HUES48 (cell line): ENCODE data around the gene SNRNP27.

Source experiments
- H3K27ac ChIP-seq: one replicate; pipeline ENCODE4 v1.7.0; 2013; ENCODE audit warnings: low read depth, low read length, inconsistent platforms
- H3K27me3 ChIP-seq: 2 replicates; pipeline ENCODE4 v1.6.1; 2013; ENCODE audit warnings: mild to moderate bottlenecking, low read length; ENCODE audit not compliant: control insufficient read depth, insufficient read depth
- H3K36me3 ChIP-seq: 2 replicates; pipeline ENCODE4 v1.6.1; 2013; ENCODE audit warnings: low read length; ENCODE audit not compliant: control insufficient read depth, insufficient read depth
- H3K4me1 ChIP-seq: 2 replicates; pipeline ENCODE4 v1.6.1; 2013; ENCODE audit warnings: mild to moderate bottlenecking, low read length; ENCODE audit not compliant: control insufficient read depth, insufficient read depth
- H3K4me3 ChIP-seq: 2 replicates; pipeline ENCODE4 v1.5.1; 2013; ENCODE audit warnings: mild to moderate bottlenecking, low read depth, low read length
- H3K9ac ChIP-seq: 2 replicates; pipeline ENCODE4 v1.6.1; 2013; ENCODE audit warnings: mild to moderate bottlenecking, low read depth, low read length, moderate library complexity
- H3K9me3 ChIP-seq: 2 replicates; pipeline ENCODE4 v1.6.1; 2013; ENCODE audit warnings: low read length; ENCODE audit not compliant: control insufficient read depth, insufficient read depth

Gene SNRNP27, protein sequence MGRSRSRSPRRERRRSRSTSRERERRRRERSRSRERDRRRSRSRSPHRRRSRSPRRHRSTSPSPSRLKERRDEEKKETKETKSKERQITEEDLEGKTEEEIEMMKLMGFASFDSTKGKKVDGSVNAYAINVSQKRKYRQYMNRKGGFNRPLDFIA

DNA sequence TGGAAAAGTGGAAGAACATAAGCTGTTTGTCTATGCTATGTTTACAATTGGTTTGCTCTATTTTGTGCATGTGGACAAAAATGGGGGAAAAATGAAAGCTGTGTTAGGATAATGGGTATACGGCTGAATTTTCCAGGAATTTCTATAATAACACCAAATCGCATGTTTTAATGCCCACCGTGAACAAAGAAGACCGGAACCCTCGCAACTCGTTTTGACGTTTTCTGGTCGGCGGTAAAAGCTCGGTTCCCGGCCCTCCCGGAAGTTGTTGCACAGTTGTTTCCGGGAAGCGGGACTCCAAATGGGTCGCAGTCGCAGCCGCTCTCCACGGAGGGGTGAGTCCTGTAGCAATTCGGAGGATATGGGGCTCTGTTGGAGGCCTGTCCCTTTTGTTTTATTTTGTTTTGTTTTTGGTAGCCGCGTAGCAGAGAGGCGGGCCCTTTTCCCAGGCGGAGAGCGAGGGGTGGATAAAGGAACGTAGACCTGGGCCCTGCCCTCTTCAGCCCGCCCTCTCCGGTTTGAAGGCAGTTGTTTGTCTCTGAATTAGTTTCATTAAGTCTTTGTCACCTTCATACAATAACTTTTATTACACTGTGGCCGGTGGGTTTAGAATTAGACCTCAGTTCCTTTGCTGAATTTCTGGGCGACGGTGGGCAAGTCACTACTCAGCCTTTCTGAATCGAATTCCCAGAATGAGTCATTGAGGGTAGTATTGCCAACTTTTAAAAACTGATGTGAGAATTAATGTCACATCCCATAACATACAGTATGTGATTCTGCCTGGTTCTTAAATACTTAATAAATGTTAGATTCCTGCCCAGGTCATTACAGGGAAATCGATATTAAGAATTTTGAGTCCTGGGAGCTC lies at the start of gene SNRNP27:
SNRNP27 (plus strand) TSS at position 273 of the 868 bp plus-strand sequence; CDS start at position 302, 29 bp downstream.
- H3K9ac ChIP-seq, result peak within 1 kb of the TSS; percentile 84
- peak within 1 kb of the TSS; percentile 81 for H3K27ac ChIP-seq
- 0 out of 2 replicates have a peak, but pooled peaks cover 3% of the 10 kb centered on the region for H3K4me1 ChIP-seq
- H3K4me3 ChIP-seq, result peak within 1 kb of the TSS; percentile 89
- no peaks in the 10 kb centered on the region for H3K9me3 ChIP-seq
- no peaks in the 10 kb centered on the region for H3K27me3 ChIP-seq
- peaks cover 30% of the 10 kb centered on the region for H3K36me3 ChIP-seq

DNA sequence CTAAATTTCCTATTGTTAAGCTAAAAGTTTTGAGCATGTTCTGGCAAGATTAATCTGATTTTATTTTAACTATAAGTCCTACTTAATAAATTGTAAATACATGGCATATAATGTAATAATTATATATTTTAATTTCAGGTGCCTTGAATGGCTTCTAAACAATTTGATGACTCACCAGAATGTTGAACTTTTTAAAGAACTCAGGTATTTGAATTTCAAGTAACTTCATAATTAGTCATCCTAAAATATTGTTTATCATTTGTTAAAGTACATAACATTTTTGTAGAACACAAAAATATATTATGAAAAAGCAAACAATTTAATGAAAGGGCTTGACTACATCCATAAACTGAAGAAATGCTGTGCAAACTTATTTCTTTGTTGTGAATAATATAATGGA lies 49.8 kb upstream of the SNRNP27 start:
- Histone ChIP-seq H3K27me3 (no peaks in the 10 kb centered on the region), H3K27ac (no peak overlapping the region), H3K4me3 (no peak overlapping the region), H3K4me1 (no peaks in the 10 kb centered on the region), H3K36me3 (peaks cover 84% of the 10 kb centered on the region), H3K9ac (no peak overlapping the region), H3K9me3 (no peaks in the 10 kb centered on the region)

DNA sequence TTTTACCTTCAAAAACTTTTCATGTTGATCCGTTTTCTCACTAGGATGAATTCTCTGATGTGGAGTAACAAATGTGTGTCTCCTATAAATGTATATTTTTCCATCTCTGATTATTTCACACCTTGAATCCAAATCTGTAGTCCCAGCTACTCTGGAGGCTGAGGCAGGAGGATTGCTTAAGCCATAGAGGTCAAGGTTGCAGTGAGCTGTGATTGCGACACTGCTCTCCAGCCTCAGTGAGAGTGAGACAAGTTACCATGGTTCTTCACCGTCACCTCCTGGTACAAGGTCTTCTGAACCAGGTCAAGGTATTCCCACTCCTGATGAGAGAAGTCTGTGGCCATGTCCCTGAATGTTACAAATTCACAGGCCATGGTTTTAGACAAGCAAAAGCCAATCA lies 49.2 kb upstream of the SNRNP27 start:
- H3K4me1 ChIP-seq, result no peaks in the 10 kb centered on the region
- no peaks in the 10 kb centered on the region for H3K27me3 ChIP-seq
- H3K27ac ChIP-seq, result no peak overlapping the region
- H3K4me3 ChIP-seq, result no peak overlapping the region
- peaks cover 84% of the 10 kb centered on the region for H3K36me3 ChIP-seq
- H3K9ac ChIP-seq, result no peak overlapping the region
- no peaks in the 10 kb centered on the region for H3K9me3 ChIP-seq

DNA sequence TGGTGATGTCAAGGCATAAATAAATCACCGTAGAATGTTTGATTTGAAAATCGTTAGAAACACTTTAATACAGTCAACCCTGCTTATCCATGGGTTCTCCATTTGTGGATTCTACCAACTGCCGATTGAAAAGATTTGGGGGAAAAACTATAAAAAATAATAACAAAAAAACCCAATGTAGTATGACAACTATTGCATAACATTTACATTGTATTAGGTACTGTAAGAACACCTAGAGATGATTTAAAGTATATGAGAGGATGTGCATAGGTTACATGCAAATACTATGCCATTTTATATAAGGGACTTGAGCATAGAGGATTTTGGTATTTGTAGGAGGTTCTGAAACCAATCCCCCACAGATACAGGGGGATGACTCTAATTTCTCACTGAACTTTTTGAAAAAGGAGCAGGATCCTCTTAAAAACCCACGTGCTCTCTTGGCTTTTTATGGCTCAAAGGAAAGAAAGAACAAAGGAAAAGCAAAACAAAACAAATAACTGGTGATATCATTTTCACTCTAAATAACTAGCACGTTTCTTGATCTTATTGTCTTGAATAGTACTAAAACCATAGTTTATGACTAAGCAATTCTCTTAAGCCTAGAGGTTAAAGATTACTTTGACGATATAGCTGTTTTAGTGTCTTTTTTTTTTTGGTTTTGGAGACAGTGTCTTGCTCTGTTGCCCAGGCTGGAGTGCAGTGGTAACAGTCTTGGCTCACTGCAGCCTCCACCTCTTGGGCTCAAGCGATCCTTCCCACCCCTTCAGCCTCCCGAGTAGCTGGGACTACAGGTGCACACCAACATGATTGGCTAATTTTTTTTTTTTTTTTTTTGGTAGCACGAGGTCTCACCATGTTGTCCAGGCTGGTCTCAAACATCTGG lies 47.3 kb upstream of the SNRNP27 start:
- Histone ChIP-seq H3K9ac (no peak overlapping the region), H3K27ac (no peak overlapping the region), H3K36me3 (peaks cover 86% of the 10 kb centered on the region), H3K27me3 (no peaks in the 10 kb centered on the region), H3K4me3 (no peak overlapping the region), H3K4me1 (no peaks in the 10 kb centered on the region), H3K9me3 (no peaks in the 10 kb centered on the region)

DNA sequence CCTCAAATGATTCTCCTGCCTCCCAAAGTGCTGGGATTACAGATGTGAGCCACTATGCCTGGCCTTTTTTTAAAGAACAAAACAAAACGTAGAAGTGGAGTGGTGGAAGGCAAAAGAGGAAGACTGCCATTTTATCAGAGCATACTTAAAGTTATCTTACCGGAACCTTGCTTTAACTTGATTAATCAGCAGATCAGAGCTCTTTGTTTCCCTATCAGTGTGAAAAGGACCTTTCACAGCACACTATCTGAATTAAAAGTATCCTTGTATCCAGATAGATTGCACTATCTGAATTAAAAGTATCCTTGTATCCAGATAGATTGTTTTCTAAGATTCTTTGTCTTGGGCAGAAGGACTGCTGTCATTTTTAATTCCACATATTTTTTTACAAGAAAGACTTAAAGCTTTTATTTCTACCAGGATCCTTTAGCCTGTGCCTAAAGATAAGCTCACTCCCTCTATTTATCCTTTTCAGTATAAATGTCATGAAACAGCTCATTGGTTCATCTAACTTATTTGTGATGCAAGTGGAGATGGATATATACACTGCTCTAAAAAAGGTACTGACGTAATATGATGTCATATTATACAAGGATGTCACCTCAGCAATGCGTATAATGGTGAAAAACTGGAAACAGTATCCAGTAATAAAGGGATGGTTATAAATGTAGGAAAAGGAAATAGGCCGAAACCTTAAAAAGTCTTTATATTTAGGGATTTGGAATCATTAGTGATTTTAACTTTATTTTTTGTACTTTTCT lies 46.5 kb upstream of the SNRNP27 start:
- H3K4me1 ChIP-seq, result no peaks in the 10 kb centered on the region
- H3K27ac ChIP-seq, result no peak overlapping the region
- H3K4me3 ChIP-seq, result no peak overlapping the region
- no peaks in the 10 kb centered on the region for H3K27me3 ChIP-seq
- no peak overlapping the region for H3K9ac ChIP-seq
- H3K9me3 ChIP-seq, result no peaks in the 10 kb centered on the region
- peaks cover 86% of the 10 kb centered on the region for H3K36me3 ChIP-seq

DNA sequence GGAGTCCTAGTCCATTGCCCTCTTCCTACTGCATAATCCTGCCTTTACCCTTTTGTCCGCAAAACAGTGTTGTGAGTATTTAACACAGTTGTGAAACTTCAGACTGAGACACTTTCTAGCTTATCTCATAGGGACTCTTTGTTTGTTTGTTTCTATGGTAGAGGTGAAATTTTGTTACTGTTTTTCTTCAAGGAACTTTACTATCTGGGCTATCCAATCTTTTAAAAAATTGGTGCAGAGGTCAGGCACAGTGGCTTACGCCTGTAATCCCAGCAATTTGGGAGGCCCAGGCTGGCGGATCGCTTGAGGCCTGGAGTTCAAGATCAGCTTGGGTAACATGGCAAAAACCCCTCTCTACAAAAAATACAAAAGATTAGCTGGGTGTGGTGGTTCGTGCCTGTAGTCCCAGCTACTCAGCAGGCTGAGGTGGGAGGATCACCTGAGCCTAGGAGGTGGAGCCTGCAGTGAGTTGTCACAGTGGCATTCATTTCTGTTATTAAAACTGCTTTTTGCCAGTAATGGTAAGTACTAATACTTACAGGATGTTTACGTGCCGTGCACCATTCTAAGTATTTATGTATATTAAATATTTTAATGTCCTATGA lies 45.5 kb upstream of the SNRNP27 start:
- Histone ChIP-seq H3K27ac (peak overlapping the region; percentile 25), H3K4me3 (no peak overlapping the region), H3K36me3 (peaks cover 90% of the 10 kb centered on the region), H3K9ac (no peak overlapping the region), H3K27me3 (no peaks in the 10 kb centered on the region), H3K4me1 (no peaks in the 10 kb centered on the region), H3K9me3 (no peaks in the 10 kb centered on the region)

DNA sequence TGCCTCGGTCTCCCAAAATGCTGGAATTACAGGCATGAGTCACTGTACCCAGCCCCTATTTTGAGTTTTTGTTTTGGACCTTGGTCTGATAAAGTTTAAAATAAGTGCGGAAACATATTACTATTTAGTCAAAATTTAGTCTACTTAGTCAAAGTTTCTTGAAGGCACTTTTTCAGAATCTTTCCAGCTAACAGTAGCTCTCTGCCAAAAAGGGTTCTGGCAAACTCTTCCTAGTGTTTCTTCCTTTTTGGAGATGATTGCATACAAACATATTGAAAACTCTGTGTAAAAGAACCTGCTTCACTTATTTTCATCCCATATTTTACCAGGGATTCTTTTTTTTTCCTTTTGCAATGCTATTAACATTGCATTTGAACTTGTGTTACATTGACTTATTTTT lies 35.5 kb upstream of the SNRNP27 start:
- Histone ChIP-seq H3K27ac (no peak overlapping the region), H3K36me3 (peaks cover 33% of the 10 kb centered on the region), H3K27me3 (no peaks in the 10 kb centered on the region)

DNA sequence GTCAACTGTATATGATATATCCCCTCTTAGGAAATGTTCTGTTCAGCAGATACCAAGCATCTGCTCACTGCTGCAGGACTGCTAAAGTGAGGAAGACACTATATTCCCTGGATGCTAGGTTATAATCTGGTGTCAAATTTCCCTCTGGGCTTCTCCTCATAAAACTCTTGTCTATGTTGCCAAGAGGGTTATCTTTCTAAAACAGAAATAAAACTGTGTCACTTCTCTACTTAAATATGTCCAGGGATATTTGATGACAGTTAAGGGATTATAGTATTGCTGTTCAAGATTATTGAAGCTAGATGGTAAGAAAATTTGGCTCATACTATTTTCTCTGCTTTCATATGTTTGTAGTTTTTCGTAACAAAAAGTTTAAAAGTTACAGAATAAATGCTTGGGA lies 30.5 kb upstream of the SNRNP27 start:
- no peaks in the 10 kb centered on the region for H3K27me3 ChIP-seq
- H3K4me1 ChIP-seq, result no peaks in the 10 kb centered on the region
- peaks cover 60% of the 10 kb centered on the region for H3K36me3 ChIP-seq
- H3K9ac ChIP-seq, result no peak overlapping the region
- no peak overlapping the region for H3K4me3 ChIP-seq
- H3K27ac ChIP-seq, result no peak overlapping the region
- no peaks in the 10 kb centered on the region for H3K9me3 ChIP-seq

More for the DNA sequence above, 35.5 kb upstream of the SNRNP27 start:
- no peaks in the 10 kb centered on the region for H3K9me3 ChIP-seq
- H3K9ac ChIP-seq, result no peak overlapping the region
- no peaks in the 10 kb centered on the region for H3K4me1 ChIP-seq
- no peak overlapping the region for H3K4me3 ChIP-seq

DNA sequence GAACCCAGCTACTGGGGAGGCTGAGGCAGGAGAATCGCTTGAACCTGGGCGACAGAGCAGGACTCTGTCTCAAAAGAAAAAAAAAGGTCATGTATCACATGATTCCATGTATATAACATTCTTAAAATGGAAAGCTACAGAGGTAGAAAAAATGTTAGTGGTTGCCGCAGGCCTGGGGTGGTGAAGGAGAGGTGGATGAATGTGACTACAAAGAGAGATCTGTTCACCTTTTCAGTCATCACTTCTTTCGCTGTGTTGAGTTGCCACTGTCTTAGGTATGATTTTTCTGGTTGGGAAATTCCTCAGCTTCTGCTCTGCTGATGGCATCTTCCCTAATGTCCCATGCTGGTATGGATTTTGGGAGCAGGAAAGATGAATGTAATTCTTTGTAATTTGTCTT lies 5.3 kb upstream of the SNRNP27 start:
- Histone ChIP-seq H3K9ac (no peak overlapping the region), H3K4me1 (0 out of 2 replicates have a peak, but pooled peaks cover 2% of the 10 kb centered on the region), H3K9me3 (no peaks in the 10 kb centered on the region), H3K27ac (no peak overlapping the region), H3K36me3 (no peaks in the 10 kb centered on the region), H3K4me3 (no peak overlapping the region), H3K27me3 (no peaks in the 10 kb centered on the region)

DNA sequence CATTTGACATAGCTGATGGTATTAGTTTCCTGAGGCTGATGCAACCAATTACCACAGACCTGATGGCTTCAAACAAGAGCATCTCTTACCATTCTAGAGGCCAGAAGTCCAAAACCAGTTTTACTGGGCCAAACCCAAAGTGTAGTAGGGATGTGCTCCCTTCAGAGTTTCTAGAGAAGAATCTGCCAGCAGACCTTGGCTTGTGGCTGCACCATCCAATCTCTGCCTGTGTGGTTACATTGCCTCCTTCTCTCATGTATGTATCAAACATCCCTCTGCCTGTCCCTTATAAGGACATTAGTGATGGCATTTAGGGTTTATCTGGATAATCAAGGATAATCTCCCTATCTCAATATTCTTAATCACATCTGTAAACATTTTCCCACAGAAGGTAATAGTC lies 4.5 kb upstream of the SNRNP27 start:
- Histone ChIP-seq H3K36me3 (no peaks in the 10 kb centered on the region), H3K9ac (no peak overlapping the region), H3K27ac (no peak overlapping the region), H3K27me3 (no peaks in the 10 kb centered on the region), H3K4me1 (0 out of 2 replicates have a peak, but pooled peaks cover 3% of the 10 kb centered on the region), H3K4me3 (no peak overlapping the region), H3K9me3 (no peaks in the 10 kb centered on the region)
